Astrocyte (in vitro differentiated cells and primary cell): ENCODE data around the gene ALOX5. TPM values are rescaled to one million over a fixed set of nuclear protein-coding genes. Genes with fewer than 3 reads are reported as not detected.
A peak's percentile ranks its signal among the peaks of the same experiment; 100 is the strongest.

Experiments used
- DNase-seq: peaks from one replicate; pipeline ENCODE4 v3.0.0-alpha.2; 2010; ENCODE audit warnings: low read depth
- FAIRE-seq: peaks from 2 replicates; lab custom pipeline; 2011; peaks lifted over from hg19 to GRCh38; lab: Jason Lieb, UNC
- H2AFZ ChIP-seq: 2 replicates; pipeline ENCODE4 v1.6.0; 2012; ENCODE audit warnings: low read depth, low read length, inconsistent platforms
- H3K27ac ChIP-seq: 2 replicates; pipeline ENCODE4 v1.5.1; 2011; ENCODE audit warnings: low read depth, low read length, inconsistent platforms
- H3K27me3 ChIP-seq: 2 replicates; pipeline ENCODE4 v1.6.0; 2011; ENCODE audit warnings: low read length, inconsistent platforms; ENCODE audit not compliant: insufficient read depth
- H3K36me3 ChIP-seq: 2 replicates; pipeline ENCODE4 v1.5.1; 2011; ENCODE audit warnings: low read length, inconsistent platforms; ENCODE audit not compliant: insufficient read depth
- H3K4me1 ChIP-seq: 2 replicates; pipeline ENCODE4 v1.5.1; 2011; ENCODE audit warnings: low read length, inconsistent platforms; ENCODE audit not compliant: insufficient read depth
- H3K4me2 ChIP-seq: 2 replicates; pipeline ENCODE4 v1.6.0; 2012; ENCODE audit warnings: low read length, inconsistent platforms
- H3K4me3 ChIP-seq: 2 replicates; pipeline ENCODE4 v1.5.1; 2011; ENCODE audit warnings: low read depth, mild to moderate bottlenecking, low read length, inconsistent platforms; ENCODE audit not compliant: insufficient read depth
- H3K79me2 ChIP-seq: 2 replicates; pipeline ENCODE4 v1.6.0; 2012; ENCODE audit warnings: mild to moderate bottlenecking, low read length, inconsistent platforms; ENCODE audit not compliant: insufficient read depth
- H3K9ac ChIP-seq: 2 replicates; pipeline ENCODE4 v1.6.0; 2012; ENCODE audit warnings: mild to moderate bottlenecking, low read length, inconsistent platforms
- H3K9me3 ChIP-seq: 2 replicates; pipeline ENCODE4 v1.5.1; 2012; ENCODE audit warnings: low read depth, mild to moderate bottlenecking, low read length, inconsistent platforms; ENCODE audit not compliant: insufficient read depth
- H4K20me1 ChIP-seq: 2 replicates; pipeline ENCODE4 v1.6.0; 2012; ENCODE audit warnings: low read length, inconsistent platforms; ENCODE audit not compliant: insufficient read depth
- H3K27ac Mint-ChIP-seq: one replicate; pipeline ENCODE4 v1.8.0; 2021; ENCODE audit warnings: mild to moderate bottlenecking, mixed read lengths; ENCODE audit not compliant: unreplicated experiment
- H3K27me3 Mint-ChIP-seq: one replicate; pipeline ENCODE4 v1.8.0; 2021; ENCODE audit warnings: low read depth, mixed read lengths; ENCODE audit not compliant: unreplicated experiment
- H3K36me3 Mint-ChIP-seq: one replicate; pipeline ENCODE4 v1.8.0; 2021; ENCODE audit warnings: low read depth, mixed read lengths; ENCODE audit not compliant: unreplicated experiment
- H3K4me1 Mint-ChIP-seq: one replicate; pipeline ENCODE4 v1.8.0; 2021; ENCODE audit warnings: low read depth, mixed read lengths; ENCODE audit not compliant: unreplicated experiment
- H3K4me3 Mint-ChIP-seq: one replicate; pipeline ENCODE4 v1.8.0; 2021; ENCODE audit warnings: mild to moderate bottlenecking, moderate library complexity, mixed read lengths; ENCODE audit not compliant: unreplicated experiment
- H3K9me3 Mint-ChIP-seq: one replicate; pipeline ENCODE4 v1.8.0; 2021; ENCODE audit warnings: mild to moderate bottlenecking, mixed read lengths; ENCODE audit not compliant: unreplicated experiment
- EZH2 ChIP-seq: IDR thresholded peaks from 2 replicates; pipeline ENCODE4 v1.6.1; 2012; ENCODE audit warnings: mild to moderate bottlenecking, low read length, inconsistent platforms; ENCODE audit not compliant: insufficient read depth
- total RNA-seq: library from RNA; stranded (reverse); gene quantifications from 2 replicates; pipeline ENCODE4 v1.2.1, GENCODE V29; 2021
- TF ChIP-seq, protein P1 (sequence below): IDR thresholded peaks from 2 replicates; pipeline ENCODE4 v1.5.1; 2011; ENCODE audit warnings: low read depth, mild to moderate bottlenecking, inconsistent platforms, low read length, moderate library complexity; ENCODE audit not compliant: insufficient read depth

The ALOX5 gene
- total RNA-seq, 1 donor from 2014 or later = 1.0 TPM

DNA sequence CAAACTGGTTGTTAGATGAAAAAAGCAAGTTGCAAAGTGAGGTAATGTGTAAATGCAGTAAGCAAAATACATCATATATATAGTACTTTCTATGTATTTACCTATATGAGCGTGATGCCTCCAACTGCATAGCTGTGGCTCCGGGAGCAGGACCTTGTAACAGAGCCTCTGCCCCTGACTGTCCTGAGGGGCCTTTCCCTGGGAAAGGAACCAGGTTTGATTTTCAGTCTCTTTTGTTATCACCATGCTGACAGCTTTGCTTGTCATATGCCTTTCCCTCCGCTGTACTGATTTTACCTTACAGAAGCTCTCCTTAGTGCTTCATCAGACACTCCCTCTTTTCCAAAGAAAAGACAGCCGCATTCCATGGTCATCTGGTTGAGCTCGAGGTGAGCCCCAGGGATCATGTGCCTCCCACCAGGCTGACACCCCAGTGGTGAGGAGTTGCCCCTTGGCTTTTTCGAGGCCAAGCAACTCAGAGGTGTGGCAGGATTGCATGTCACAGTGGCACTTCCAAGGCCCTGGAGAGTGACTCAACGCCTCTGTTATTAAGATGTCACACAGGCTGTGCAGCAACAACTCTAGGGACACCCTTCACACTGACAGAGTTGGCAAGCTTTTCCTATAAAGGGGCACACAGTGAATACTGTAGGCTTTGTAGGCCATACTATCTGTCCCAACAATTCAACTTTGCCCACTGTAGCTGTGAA is 78.9 kb downstream of the ALOX5 start:
- H3K9me3 ChIP-seq = no peaks in the 10 kb centered on the region
- H3K4me1 ChIP-seq = no peaks in the 10 kb centered on the region
- no peaks in the 10 kb centered on the region for H3K27me3 ChIP-seq
- no peak overlapping the region for H3K27ac Mint-ChIP-seq
- FAIRE-seq (no peak), DNase-seq (no peak)
- H3K4me3 ChIP-seq = no peak overlapping the region
- no peaks in the 10 kb centered on the region for H4K20me1 ChIP-seq
- no peaks in the 10 kb centered on the region for H3K79me2 ChIP-seq
- H3K4me3 Mint-ChIP-seq = no peak overlapping the region
- no peak overlapping the region for H3K4me2 ChIP-seq
- H3K27me3 Mint-ChIP-seq = no peaks in the 10 kb centered on the region
- TF ChIP-seq, protein P1, sequence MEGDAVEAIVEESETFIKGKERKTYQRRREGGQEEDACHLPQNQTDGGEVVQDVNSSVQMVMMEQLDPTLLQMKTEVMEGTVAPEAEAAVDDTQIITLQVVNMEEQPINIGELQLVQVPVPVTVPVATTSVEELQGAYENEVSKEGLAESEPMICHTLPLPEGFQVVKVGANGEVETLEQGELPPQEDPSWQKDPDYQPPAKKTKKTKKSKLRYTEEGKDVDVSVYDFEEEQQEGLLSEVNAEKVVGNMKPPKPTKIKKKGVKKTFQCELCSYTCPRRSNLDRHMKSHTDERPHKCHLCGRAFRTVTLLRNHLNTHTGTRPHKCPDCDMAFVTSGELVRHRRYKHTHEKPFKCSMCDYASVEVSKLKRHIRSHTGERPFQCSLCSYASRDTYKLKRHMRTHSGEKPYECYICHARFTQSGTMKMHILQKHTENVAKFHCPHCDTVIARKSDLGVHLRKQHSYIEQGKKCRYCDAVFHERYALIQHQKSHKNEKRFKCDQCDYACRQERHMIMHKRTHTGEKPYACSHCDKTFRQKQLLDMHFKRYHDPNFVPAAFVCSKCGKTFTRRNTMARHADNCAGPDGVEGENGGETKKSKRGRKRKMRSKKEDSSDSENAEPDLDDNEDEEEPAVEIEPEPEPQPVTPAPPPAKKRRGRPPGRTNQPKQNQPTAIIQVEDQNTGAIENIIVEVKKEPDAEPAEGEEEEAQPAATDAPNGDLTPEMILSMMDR = no peak
- no peak for TF ChIP-seq EZH2
- H2AFZ ChIP-seq = no peak overlapping the region
- no peak overlapping the region for H3K9ac ChIP-seq
- H3K36me3 ChIP-seq = no peaks in the 10 kb centered on the region
- H3K9me3 Mint-ChIP-seq = no peaks in the 10 kb centered on the region
- H3K4me1 Mint-ChIP-seq = peaks cover 23% of the 10 kb centered on the region
- H3K36me3 Mint-ChIP-seq = peaks cover 6% of the 10 kb centered on the region
- H3K27ac ChIP-seq = no peak overlapping the region

DNA sequence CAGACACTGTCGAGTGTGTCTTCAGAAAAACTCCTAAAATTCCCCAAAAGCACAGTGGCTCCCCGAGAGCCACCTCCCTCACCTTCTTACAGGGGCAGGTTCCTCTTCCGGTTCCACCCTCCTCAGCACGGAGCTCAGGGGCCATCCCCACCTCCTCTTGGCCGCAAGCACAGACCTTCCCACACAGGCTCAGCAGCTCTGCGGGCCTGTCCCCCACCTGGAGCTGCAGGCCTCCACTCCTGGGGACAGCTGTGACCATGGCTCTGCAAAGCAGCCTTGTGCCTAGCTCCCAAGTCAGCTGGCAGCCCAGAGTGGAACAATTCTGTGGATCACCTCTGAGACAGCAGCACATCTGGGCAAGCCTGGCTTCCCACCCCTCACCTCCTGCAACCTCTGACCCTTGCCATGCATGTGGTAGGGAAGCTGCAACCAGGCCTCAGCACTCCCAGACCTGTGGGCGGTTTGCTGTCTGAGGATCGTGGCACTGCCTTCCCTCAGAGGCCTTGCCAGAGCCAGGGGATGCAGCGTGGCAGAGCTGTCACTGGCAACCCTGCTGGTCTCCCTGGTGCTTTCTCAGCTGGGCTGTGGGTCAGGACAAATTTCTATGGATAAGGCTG is 79.7 kb downstream of the ALOX5 start:
- Mint-ChIP-seq H3K36me3 (peaks cover 12% of the 10 kb centered on the region), H3K27ac (peak overlapping the region; percentile 8), H3K27me3 (no peaks in the 10 kb centered on the region), H3K4me3 (no peak overlapping the region), H3K9me3 (no peaks in the 10 kb centered on the region), H3K4me1 (peaks cover 23% of the 10 kb centered on the region)
- no peak overlapping the region for H3K27ac ChIP-seq
- no peak overlapping the region for H3K9ac ChIP-seq
- TF ChIP-seq EZH2 = no peak
- TF ChIP-seq, protein P1 = no peak
- no peaks in the 10 kb centered on the region for H4K20me1 ChIP-seq
- H3K4me2 ChIP-seq = no peak overlapping the region
- no peaks in the 10 kb centered on the region for H3K4me1 ChIP-seq
- no peak for FAIRE-seq
- no peaks in the 10 kb centered on the region for H3K36me3 ChIP-seq
- no peaks in the 10 kb centered on the region for H3K9me3 ChIP-seq
- no peak for DNase-seq
- no peaks in the 10 kb centered on the region for H3K79me2 ChIP-seq
- no peak overlapping the region for H2AFZ ChIP-seq
- no peak overlapping the region for H3K4me3 ChIP-seq
- H3K27me3 ChIP-seq = no peaks in the 10 kb centered on the region

DNA sequence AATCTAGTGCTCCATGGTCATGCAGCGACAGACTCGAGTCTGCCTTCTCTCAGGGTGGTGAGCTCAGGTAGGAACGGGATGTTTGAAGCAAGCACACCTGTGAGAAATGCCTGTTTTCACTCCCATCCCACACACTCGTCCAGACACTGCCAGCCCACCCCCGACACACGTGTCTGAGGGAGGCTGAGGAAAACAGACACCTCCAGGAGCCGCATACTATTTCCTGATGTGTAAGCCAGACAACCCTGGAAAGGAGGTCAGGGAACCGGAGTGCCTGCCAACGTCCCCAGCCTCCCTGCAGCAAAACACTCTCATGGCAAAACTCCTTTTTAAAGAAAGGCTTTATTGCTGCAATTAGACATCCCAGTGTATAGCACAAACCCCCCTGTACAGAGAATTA is 80.2 kb downstream of the ALOX5 start:
- H4K20me1 ChIP-seq = no peaks in the 10 kb centered on the region
- Mint-ChIP-seq H3K27ac (peak overlapping the region; percentile 8), H3K36me3 (peaks cover 17% of the 10 kb centered on the region), H3K27me3 (no peaks in the 10 kb centered on the region), H3K4me3 (no peak overlapping the region), H3K9me3 (no peaks in the 10 kb centered on the region), H3K4me1 (peaks cover 23% of the 10 kb centered on the region)
- no peak overlapping the region for H3K4me3 ChIP-seq
- DNase-seq (no peak), FAIRE-seq (no peak)
- no peak overlapping the region for H3K27ac ChIP-seq
- H3K9ac ChIP-seq = no peak overlapping the region
- H3K4me2 ChIP-seq = no peak overlapping the region
- no peaks in the 10 kb centered on the region for H3K9me3 ChIP-seq
- H3K4me1 ChIP-seq = no peaks in the 10 kb centered on the region
- no peaks in the 10 kb centered on the region for H3K79me2 ChIP-seq
- no peaks in the 10 kb centered on the region for H3K27me3 ChIP-seq
- no peak overlapping the region for H2AFZ ChIP-seq
- H3K36me3 ChIP-seq = no peaks in the 10 kb centered on the region
- no peak for TF ChIP-seq EZH2
- TF ChIP-seq, protein P1 = no peak
